ENCODE data around the gene PODXL2. TPM values are rescaled to one million over a fixed set of nuclear protein-coding genes. Genes with fewer than 3 reads are reported as not detected.

PODXL2 gene
- total RNA-seq, 1 donor from 2014 or later = 28.9 TPM

DNA sequence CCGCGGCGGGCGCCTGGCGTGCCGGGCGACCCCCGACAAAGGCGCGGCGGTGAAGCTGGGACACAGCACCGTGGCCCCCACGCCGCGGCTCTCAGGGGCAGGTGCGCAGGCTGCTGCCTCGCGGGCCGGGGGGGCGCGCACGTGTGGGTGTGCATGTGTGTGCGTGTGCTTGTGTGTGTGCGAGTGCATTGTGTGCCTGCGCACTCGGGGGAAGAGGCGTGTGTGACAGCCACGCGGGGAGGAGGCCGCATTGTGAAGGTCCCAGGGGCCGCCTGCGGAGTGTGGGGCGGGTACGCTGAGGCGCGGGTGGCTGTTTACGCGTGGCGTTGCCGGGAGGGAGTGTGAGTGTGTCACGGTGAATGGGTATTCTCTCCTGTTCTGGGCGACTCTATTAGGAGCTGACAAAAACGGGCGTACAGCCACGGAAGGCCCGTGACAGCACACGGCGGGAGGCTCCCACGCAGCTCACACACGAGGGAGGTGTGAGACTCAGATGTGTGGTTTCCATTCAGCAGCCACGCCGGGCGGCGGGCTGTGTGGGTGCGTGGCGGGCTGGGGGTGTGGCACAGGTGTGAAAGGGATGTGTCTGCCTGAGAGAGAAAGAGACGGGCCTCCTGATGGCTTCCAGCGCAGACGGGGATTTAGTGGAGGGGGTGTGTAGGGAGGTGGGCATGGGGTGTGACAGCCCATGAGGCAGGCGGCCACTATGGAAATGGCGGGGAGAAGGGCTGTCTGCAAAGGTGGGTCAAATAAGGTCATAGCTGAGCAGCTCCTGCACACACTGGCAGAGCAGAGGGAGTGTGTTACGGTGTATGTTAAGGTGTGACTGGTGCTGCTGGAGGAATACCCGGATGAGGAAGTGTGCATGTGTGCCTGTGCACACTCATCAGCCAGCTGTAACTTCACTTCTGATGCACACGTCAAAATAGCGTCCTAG lies 750 bp downstream of the PODXL2 start:
- no peak for TF ChIP-seq CTCF (conservative IDR thresholded peaks at IDR 0.05; ENCODE audit: low read depth, low read length)
- no peak for DNase-seq (ENCODE audit: low read depth)
- peak overlapping the region; percentile 51 for H3K4me3 ChIP-seq (ENCODE audit: low read depth, low read length)

DNA sequence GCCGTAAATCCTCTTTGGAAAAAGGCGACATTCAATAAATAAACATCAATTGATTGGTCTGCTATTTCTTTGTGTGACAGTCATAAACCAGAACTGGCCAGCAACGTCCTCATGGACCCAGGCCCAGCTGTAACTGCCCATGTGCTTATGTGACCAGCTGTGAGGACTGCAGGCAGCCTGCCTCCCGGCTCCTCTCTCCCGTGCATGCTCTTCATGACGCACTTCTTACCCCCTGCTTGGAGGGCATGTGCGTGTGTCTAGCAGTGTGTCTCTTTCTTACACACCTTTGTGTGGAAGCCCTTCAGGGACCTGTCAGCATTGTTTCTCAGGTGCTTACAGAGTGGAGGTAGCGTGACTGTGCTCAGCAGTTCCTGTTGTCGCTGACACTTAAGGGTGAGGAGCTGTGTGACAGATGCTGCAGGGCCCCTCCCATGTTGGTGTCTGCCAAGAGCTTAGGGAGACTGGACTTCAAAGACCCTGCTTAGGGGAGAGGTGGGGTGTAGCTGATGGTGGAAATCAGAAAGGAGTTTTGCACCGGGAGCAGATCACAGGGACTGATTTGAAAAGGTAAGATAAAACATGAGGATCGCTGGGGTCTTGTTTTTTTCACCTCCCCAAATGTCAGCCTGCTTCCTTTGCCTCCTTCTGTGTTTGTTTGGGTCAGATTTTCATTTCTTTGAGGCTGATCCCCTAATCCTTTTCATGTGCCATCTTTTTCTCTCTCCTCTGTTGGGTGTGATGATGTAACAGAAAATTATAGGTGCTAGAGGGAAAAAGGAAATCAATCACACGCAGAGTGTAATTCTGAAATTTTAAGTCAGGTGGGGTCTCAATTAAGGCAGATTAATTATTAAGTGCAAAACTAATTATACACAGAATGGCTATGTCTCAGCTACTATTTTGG lies 2.1 kb downstream of the PODXL2 start:
- no peak for TF ChIP-seq CTCF (conservative IDR thresholded peaks at IDR 0.05; ENCODE audit: low read depth, low read length)
- no peak for DNase-seq (ENCODE audit: low read depth)
- no peak overlapping the region for H3K4me3 ChIP-seq (ENCODE audit: low read depth, low read length)

- no peak for DNase-seq (ENCODE audit: low read depth)
- no peak overlapping the region for H3K4me3 ChIP-seq (ENCODE audit: low read depth, low read length)
- TF ChIP-seq CTCF (conservative IDR thresholded peaks at IDR 0.05; ENCODE audit: low read depth, low read length) = no peak
Measured at GRCh38 chr3:127632035-127632820, 3.2 kb downstream of the PODXL2 start.

DNA sequence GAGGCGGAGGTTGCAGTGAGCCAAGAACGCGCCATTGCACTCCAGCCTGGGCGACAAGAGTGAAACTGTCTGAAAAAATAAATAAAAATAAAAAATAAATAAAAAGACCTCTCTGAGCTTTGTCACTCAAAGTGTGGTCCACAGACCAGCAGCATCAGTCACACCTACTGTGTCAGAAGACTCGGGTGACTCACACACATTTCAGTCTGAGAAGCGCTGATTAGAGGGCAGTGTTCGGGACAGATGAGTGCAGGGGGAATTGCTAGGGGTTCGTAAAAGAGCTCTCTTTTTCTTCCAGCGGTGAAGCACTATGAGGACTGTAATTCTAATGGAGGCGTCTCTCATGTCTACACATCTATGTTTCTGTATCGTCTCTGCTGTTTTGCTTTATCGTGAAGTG lies 5.7 kb downstream of the PODXL2 start:
- no peak overlapping the region for H3K4me3 ChIP-seq (ENCODE audit: low read depth, low read length)
- no peak for DNase-seq (ENCODE audit: low read depth)
- no peak for TF ChIP-seq CTCF (conservative IDR thresholded peaks at IDR 0.05; ENCODE audit: low read depth, low read length)

DNA sequence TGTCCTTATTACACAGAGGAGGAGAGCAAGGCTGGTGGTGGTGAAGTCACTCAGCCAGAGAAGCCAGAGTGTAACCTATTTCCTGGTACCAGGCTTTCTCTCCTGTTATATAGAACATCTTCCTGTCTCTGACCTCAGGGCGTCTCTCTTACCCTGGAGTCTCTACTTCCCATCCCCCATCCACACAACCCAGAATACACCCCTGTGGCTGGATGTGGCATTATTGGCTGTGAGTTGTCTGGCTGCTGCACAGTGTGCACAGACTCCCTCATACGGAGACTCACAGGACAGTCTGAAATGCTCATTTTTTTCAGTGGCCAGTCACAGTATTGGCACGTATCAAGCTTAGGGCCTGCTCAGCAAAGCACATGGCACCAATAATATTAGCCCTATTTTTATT lies 8.6 kb downstream of the PODXL2 start:
- DNase-seq (ENCODE audit: low read depth) = no peak
- no peak for TF ChIP-seq CTCF (conservative IDR thresholded peaks at IDR 0.05; ENCODE audit: low read depth, low read length)
- no peak overlapping the region for H3K4me3 ChIP-seq (ENCODE audit: low read depth, low read length)

GRCh38 chr3:127637971-127638370 lies 9.0 kb downstream of the PODXL2 start:
- no peak for TF ChIP-seq CTCF (conservative IDR thresholded peaks at IDR 0.05; ENCODE audit: low read depth, low read length)
- DNase-seq (ENCODE audit: low read depth) = no peak
- no peak overlapping the region for H3K4me3 ChIP-seq (ENCODE audit: low read depth, low read length)
